GM21381 (cell line): ENCODE results near the gene WSB1.
"Not testable (repeated sequence)": the region's sequence is repeated elsewhere in the genome, so short reads cannot be mapped to it uniquely, and the experiment has no call there.

Source experiments
- ATAC-seq: cut with Tn5 transposase; IDR thresholded peaks from one replicate; pipeline ENCODE4 v1.9.1; 2021; ENCODE audit warnings: mild to moderate bottlenecking, moderate library complexity; ENCODE audit not compliant: unreplicated experiment

The WSB1 gene, protein sequence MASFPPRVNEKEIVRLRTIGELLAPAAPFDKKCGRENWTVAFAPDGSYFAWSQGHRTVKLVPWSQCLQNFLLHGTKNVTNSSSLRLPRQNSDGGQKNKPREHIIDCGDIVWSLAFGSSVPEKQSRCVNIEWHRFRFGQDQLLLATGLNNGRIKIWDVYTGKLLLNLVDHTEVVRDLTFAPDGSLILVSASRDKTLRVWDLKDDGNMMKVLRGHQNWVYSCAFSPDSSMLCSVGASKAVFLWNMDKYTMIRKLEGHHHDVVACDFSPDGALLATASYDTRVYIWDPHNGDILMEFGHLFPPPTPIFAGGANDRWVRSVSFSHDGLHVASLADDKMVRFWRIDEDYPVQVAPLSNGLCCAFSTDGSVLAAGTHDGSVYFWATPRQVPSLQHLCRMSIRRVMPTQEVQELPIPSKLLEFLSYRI

DNA sequence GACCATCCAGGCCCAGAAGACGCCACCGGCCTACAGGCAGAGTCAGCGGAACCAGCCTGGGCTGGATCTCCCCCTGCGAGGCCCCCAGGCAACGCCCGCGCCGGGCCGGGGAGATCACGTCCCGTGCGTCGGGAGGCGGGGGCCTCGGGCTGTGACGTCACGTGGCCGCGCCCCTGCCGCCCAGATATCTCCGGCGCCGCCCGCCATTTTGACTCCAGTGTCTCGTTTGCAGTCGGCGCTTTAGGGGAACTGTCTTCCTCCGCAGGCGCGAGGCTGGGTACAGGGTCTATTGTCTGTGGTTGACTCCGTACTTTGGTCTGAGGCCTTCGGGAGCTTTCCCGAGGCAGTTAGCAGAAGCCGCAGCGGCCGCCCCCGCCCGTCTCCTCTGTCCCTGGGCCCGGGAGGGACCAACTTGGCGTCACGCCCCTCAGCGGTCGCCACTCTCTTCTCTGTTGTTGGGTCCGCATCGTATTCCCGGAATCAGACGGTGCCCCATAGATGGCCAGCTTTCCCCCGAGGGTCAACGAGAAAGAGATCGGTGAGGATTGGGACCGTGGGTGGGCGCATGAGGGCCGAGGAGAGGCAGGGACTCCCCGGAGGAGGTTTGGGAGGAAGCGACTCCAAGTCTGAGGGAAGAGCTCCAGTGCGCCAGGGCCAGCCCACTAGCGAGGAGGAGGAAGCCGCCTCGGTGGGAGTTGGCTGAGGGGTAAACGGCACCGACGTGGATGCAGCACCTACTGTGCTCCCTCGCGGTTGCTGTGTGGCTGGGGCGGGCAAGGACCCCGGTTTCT is at the start of gene WSB1:
TSS of gene WSB1 (plus strand) at position 217 of the 791 bp plus-strand sequence. CDS start at position 499, 282 bp downstream.
- peak; percentile 73 for ATAC-seq

DNA sequence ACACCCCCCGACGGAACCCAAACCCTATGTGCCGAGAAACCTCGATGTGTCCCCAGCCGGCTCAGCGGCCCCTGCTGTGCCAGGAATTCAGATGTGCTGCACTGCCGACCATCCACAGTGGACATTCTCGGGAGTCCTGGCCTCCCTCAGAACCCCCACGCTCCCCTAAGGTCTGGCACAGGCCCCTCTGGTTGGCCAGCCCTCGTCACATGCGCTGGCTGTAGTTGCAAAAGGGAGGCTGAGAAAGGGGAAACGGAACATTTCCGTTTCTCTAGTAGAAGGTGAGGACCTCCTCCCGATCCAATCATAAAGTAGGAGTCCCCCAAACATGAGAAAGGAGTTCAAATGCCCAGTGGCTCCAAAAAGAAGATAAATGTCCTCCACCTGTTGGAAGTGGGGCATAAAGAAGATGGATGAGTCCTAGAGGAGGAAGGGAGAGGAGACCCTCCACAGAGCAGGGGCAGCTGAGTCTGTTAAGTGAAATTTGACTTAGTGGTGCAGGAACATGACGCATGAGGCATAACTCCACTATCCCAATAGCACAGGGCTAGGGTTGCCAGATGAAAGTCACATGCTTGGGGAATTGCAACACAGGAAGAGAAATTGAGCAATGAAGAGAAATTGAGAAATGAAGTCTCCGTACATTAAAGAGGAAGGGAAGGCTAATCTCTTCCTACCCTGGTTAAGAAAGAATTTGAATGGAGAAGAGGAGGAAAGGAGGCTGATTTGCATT is 49.3 kb upstream of the WSB1 start:
- ATAC-seq: no peak

DNA sequence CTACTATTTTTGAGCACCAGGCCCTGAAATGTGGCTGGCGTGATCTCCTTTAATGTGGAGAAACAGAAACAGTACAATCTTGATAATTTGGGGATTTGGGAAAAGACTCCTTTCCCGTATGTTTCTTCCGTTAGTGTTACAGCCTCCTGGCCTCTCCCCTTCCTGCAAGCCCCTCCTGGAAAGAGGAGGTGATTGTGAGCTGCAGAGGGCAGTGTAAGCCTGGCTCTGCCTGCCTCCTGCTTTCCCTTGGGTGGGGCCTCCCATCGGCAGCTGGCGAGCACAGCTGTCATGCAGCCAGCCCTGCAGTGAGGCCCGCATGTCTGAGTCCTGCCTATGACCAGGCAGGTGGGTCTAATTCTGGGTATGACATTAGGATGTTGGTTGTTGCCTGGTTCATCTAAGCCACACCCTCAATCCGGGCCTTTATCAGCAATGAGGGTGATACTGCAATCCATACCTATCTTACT is 48.7 kb upstream of the WSB1 start:
- ATAC-seq: peak; percentile 78

DNA sequence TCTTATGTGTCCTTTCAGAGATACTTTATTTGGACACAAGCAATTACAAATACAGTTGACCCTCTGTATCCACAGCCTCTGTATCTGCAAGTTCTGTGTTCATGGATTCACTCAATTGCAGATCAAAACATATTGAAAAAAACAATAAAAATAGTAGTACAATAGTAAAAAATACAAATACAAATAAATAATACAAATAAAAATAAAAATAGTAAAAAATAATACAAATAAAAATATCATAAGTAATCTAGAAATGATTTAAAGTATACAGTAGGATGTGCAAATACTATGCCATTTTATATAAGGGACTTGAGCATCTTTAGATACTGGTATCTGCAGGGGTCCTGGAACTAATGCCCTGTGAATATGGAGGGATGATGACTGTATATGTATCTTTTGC is 47.4 kb upstream of the WSB1 start:
- no peak for ATAC-seq

DNA sequence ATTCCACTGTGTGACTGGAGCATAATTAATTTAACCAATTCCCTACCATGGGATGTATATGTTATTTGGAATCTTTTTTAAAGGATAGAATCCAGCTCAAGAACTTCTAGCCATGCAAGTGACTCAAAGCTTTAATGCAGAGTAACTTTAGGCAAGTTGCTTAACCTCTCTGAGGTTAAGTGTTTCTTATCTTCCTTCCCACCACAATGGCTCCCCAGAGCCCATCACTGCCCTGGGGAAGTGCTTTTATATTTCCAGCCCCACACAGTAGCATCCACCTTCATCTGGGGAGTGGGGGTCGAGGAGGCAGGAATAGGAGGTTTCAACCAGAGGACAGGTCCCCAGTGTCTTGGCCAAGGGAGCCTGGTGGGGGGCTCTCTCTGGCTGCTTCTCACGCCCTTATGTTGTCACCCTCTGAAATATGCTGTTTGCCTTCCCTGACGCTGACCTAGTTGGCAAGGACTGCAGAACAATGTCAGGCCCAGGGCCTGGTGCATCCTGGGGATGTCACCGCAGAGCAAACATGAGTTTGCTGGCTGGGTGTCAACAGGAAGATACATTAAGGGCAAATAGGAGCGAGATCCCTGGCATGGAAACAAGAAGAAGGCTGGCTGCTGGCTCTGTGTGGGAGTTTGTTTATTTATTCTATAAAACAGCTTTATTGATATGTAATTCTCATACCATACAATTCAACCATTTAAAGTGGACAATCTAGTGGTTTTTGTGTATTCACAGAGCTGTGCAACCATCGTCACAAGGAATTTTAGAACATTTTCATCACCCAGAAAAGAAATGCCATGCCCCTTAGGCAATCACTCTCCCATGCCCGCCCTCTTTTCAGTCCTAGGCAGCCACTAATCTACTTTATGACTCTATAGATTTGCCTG is 46.6 kb upstream of the WSB1 start:
- ATAC-seq: no peak

DNA sequence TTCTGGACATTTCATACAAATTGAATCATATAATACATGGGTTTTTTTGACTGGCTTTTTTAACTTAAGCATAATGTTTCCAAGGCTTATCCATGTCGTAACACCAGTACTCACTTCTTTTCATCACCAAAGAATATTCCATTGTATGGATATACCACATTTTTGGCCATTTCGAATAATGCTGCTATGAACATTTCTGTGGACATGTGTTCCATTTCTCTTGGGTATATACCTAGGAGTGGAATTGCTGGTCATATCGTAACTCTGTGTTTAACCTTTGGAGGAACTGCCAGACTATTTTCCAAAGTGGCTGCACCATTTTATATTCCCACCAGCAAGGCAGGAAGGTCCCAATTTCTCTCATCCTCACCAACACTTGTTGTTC is 46.0 kb upstream of the WSB1 start:
- no peak for ATAC-seq

DNA sequence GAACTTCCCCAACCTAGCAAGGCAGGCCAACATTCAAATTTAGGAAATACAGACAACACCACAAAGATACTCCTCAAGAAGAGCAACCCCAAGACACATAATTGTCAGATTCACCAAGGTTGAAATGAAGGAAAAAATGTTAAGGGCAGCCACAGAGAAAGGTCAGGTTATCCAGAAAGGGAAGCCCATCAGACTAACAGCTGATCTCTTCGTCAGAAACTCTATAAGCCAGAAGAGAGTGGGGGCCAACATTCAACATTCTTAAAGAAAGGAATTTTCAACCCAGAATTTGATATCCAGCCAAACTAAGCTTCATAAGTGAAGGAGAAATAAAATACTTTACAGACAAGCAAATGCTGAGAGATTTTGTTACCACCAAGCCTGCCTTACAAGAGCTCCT is 43.1 kb upstream of the WSB1 start:
- not testable (repeated sequence) for ATAC-seq

DNA sequence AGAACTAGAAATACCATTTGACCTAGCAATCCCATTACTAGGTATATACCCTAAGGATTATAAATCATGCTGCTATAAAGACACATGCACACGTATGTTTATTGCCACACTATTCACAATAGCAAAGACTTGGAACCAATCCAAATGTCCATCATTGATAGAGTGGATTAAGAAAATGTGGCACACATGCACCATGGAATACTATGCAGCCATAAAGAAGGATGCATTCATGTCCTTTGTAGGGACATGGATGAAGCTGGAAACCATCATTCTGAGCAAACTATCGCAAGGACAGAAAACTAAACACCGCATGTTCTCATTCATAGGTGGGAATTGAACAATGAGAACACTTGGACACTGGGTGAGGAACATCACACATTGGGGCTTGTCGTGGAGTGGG is 39.1 kb upstream of the WSB1 start:
- ATAC-seq: not testable (repeated sequence)

DNA sequence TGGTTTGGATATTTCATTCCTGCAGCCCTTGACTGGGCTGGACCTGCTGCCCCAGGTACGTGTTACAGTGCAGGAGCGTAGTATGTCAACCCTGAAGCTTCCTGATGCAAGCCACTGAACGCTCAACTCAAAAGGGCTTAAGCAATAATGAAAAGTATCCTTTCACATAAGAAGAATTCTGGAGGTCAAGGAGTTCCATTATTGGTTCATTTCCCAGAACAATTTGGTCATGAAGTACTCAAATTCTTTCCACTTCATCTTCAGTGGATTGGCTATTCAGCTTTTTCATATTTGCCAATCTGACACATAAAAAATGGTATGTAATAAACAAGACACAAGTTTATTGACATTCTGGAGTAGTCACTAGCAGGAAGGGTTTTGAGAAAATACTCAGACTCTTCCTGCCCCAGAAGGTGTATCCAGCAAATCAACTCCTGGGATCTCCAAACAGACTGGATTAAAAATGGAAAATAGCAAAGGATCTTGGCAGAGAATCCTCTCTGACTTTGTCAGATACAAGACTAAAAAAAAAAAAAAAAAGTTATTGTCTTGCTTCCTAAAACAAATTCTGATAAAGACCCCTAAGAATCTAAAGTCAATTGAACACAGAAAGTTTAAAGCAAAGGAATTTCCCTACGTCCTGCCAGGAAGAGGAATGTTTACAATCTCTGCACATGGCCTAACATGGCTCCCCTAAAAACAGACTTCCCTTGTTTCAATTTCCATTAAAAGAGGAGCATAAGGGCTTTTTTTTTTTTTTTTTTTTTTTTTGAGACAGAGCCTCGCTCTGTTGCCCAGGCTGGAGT is 37.5 kb upstream of the WSB1 start:
- ATAC-seq: no peak

DNA sequence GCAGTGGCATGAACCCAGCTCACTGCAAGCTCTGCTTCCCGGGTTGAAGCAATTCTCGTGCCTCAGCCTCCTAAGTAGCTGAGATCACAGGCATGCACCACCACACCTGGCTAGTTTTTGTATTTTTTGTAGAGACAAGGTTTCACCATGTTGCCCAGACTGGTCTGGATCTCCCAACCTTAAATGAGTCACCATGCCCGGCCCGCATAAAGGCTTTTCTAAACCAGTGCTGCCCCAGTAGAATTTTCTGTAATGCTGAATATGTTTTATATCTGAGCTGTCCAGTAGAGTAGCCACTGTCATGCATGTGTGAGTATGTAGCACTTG is 36.9 kb upstream of the WSB1 start:
- ATAC-seq: no peak

DNA sequence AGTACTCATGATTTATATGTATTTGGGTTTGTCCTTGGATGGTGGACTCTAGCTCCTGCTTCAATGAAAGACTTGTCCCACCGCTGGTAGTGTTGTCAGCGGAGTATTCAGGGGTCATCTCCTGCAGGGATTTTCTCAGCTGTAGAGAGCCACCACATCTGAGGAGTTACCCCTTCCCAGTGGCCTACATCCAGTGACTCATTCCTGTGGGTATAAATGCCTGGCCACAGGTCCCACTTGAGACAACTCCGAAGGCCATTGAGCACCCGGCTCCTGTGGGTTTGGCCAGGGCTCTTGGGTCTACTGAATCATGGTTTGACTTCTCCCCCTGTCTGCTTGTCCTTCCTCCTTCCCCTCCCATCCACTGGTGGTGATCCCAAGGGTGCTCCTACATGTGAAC is 34.6 kb upstream of the WSB1 start:
- ATAC-seq: no peak

DNA sequence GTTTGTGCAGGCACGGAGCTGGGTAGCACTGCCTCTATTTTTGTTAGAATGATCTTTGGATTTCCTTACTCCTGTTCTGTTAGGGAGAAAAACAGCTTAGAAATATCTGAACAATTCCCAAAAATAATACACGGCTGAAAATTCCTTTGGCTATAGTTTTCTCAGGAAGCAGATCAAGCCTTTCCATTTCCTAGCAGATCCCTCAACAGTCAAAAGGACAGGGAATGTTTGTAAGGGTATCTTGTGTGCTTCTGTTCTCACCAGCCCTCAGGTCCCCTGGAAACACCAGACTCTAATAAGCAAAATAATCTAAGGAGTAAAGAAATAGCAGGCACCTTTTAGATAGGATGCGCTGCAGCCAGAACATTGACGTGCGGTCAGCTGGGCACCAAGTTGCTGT is 30.5 kb upstream of the WSB1 start:
- no peak for ATAC-seq

DNA sequence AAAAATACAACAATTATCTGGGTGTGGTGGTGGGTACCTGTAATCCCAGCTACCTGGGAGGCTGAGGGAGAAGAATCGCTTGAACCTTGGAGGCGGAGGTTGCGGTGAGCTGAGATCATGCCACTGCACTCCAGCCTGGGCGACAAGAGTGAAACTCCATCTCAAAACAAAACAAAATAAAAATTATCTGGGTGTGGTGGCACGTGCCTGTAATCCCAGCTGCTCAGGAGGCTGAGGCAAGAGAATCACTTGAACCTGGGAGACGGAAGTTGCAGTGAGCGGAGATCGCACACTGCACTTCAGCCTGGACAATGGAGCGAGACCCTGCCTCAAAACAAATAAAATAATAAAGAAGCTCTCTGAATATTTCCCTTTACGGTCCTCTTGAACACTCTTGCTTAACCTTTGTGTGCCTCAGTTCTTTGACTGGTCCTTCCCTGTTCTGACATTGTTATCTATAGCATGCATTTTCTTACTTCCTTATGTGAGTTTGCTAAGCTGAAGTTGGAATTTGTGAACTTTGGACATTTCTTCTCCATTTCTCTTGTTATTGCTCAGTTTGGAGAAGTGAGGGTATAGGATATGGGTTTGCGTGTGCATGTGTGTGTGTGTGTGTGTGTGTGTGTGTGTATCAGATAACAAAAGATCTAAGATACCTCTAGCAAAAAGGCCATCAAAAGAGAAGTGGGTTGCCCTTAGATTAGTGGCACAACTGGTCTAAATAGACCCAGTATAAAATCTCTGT is 29.7 kb upstream of the WSB1 start:
- no peak for ATAC-seq

DNA sequence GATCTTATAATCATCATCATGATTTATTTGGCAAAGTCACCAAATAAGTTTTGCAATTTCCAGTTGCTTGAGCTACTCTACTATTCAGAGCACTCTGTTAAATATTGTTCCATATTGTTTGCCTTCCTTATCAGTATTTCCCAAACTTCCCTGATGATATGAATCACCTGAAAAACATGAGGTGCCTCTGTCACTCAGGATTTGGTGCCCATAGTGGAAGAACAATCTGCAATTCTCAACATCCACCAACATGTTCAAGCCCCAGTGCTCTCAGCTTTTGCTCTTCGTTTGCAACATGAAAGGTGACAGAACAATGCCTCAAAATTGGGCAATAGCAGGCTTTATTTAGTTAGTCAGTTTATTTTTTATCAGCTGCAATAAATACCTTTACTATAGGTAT is 28.6 kb upstream of the WSB1 start:
- ATAC-seq: no peak

DNA sequence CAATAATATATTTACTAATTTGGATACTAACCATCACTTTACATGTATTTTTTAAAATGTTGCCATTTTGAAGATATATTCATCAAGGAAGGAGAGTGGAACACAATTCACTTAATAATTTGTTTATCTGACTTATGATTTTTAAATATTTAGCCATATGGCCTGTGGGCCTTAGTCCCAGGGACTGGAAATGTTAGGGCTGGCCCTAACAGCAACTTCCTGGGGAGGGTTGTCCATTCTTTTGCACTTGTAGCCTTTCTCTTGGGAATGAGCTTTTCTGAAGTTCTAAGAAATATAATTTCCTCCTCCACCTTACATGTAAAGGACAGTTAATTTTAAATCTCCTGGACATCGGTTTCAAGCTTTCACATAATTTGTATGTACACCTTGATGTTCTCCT is 27.7 kb upstream of the WSB1 start:
- ATAC-seq: no peak

DNA sequence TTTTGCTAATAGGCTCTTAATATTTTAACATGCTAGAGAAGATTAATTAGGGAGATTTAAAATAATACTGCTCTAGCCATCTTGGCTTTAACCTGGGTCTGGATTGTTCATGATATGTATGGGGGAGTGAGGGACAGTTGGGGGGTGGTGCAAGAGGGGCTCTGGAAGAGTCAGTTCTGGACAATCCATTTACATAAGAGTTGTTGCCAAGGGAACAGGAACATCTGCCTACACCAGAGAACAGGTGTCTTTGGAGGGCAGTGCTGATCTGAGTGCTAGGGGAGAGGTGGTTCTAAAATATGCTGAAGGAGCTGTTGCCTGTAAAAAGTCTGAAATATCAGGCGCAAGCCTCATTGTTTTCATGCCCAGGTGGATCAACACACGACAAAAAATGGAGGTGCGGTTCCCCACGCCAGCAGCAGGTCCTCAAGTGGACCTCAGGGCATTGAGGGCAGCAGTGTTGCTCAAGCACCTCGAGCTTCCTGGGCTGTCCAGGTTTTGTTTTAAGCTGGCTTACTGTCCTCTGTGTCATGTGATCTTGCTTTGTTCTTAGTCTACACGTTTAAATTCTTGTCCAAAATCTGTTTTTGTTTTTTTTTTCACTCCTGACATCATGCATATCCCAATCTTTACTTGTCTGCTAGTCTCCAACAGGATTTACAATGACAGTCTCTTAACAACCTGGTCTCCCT is 25.4 kb upstream of the WSB1 start:
- ATAC-seq: no peak

DNA sequence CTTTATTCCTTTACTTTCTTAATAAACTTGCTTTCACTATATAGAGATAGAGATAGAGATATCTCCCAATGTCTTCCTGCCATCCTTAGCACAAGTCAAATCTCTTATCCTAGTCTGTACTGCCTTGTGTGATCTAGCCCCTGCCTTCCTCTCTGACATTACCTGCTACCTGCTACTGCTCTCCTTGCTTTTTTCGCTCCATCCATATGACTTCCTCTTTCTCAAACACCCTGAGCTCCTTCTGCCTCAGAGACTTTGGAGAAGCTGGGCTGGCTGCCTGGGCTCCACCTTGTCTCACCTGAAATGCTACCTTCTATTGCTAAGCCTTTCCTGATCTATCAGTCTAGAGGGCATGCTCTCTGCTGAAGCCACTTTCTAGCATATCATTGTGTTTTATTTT is 24.7 kb upstream of the WSB1 start:
- ATAC-seq: no peak

DNA sequence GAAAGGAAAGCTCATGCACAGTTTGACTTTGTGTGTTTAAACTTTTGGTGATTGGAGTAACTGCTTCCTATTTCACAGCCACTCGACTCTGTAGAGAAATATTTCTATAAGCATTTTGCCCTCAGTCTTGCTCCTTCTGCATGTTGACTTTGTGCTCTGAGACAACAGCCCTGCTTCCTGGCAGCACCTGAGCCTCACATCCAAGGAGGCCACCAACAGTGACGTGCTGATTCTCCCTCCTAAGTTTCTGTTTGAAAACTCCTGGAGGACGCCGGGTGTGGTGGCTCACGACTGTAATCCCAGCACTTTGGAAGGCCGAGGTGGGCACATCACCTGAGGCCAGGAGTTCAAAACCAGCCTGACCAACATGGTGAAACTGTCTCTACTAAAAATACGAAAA is 23.9 kb upstream of the WSB1 start:
- ATAC-seq: no peak
